ENCODE results near the gene ZNF280D. TPM values are rescaled to one million over a fixed set of nuclear protein-coding genes. Genes with fewer than 3 reads are reported as not detected.

The ZNF280D gene
- total and polyA plus RNA-seq, 4 donors = 9.3 to 88.4 (median 28.2) TPM

DNA sequence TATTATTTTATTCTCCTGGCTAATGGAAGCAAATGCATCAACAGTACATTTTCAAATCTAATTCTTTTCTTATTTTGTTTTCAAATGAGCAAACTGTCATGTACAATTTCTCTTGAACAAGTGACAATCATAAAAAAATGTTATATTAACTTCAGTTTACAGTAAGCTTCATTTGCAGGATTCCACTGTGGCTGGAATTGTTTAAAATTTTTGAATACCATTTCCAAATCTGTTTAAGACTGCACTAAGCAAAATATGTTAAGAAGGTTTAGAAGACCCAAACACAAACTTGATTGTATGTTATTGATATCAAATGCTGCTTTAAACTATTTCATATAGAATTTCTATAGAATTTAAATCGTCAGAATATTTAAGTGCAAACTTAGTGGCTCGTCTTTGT, 92.8 kb downstream of the ZNF280D start:
- DNase-seq = no peak
- no peaks in the 10 kb centered on the region for H3K27me3 ChIP-seq (ENCODE audit: control insufficient read depth in 3 of 3, insufficient read depth in 3 of 3, low read length in 2 of 3)
- TF ChIP-seq, protein P1, sequence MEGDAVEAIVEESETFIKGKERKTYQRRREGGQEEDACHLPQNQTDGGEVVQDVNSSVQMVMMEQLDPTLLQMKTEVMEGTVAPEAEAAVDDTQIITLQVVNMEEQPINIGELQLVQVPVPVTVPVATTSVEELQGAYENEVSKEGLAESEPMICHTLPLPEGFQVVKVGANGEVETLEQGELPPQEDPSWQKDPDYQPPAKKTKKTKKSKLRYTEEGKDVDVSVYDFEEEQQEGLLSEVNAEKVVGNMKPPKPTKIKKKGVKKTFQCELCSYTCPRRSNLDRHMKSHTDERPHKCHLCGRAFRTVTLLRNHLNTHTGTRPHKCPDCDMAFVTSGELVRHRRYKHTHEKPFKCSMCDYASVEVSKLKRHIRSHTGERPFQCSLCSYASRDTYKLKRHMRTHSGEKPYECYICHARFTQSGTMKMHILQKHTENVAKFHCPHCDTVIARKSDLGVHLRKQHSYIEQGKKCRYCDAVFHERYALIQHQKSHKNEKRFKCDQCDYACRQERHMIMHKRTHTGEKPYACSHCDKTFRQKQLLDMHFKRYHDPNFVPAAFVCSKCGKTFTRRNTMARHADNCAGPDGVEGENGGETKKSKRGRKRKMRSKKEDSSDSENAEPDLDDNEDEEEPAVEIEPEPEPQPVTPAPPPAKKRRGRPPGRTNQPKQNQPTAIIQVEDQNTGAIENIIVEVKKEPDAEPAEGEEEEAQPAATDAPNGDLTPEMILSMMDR (IDR thresholded peaks at IDR 0.05; ENCODE audit: control extremely low read depth, extremely low read depth) = no peak
- ATAC-seq (ENCODE audit: insufficient read depth, low FRiP score) = no peak
- no peak overlapping the region for H3K4me3 ChIP-seq
- H3K4me1 ChIP-seq (ENCODE audit: control insufficient read depth in 5 of 5, insufficient read depth in 5 of 5, low read length in 5 of 5) = no peaks in the 10 kb centered on the region
- no peak overlapping the region for H3K27ac ChIP-seq (ENCODE audit: low read depth in 1 of 2, low read length in 1 of 2)
- H3K9me3 ChIP-seq (ENCODE audit: control insufficient read depth in 4 of 4, insufficient read depth in 3 of 4, low read length in 3 of 4) = no peaks in the 10 kb centered on the region
- H3K9ac ChIP-seq (ENCODE audit: insufficient read depth in 1 of 2, low read length in 2 of 2) = no peak overlapping the region
- peaks cover 0 to 2% (median 2%) of the 10 kb centered on the region in 4 donors for H3K36me3 ChIP-seq (ENCODE audit: control insufficient read depth in 4 of 4, insufficient read depth in 4 of 4, low read length in 4 of 4)
- WGBS, 2 donors = 96 to 100% methylated on average over 2 of the region's 2 CpGs

DNA sequence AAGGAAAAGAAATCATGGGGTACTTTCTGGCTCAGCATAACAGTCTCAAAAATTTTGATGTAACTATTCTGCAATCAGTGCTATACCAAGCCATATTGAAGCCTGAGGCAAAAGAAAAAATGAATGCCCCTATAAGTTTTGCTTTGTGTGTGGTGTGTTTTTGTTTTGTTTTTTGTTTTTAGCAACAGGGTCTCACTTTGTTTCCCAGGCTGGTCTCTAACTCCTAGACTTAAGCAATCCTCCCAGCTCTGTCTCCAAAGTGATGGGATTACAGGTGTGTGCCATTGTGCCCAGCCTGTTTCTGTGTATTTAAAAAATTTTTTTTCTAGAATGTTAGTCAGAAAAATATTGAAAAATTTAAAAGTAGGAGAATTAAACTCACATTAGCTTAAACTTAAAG, 93.2 kb downstream of the ZNF280D start:
- H3K27ac ChIP-seq (ENCODE audit: low read depth in 1 of 2, low read length in 1 of 2) = no peak overlapping the region
- H3K27me3 ChIP-seq (ENCODE audit: control insufficient read depth in 3 of 3, insufficient read depth in 3 of 3, low read length in 2 of 3) = no peaks in the 10 kb centered on the region
- no peak overlapping the region for H3K4me3 ChIP-seq
- no peaks in the 10 kb centered on the region for H3K4me1 ChIP-seq (ENCODE audit: control insufficient read depth in 5 of 5, insufficient read depth in 5 of 5, low read length in 5 of 5)
- TF ChIP-seq, protein P1 (IDR thresholded peaks at IDR 0.05; ENCODE audit: control extremely low read depth, extremely low read depth) = no peak
- peaks cover 0 to 2% (median 2%) of the 10 kb centered on the region in 4 donors for H3K36me3 ChIP-seq (ENCODE audit: control insufficient read depth in 4 of 4, insufficient read depth in 4 of 4, low read length in 4 of 4)
- ATAC-seq (ENCODE audit: insufficient read depth, low FRiP score) = no peak
- H3K9ac ChIP-seq (ENCODE audit: insufficient read depth in 1 of 2, low read length in 2 of 2) = no peak overlapping the region
- DNase-seq = no peak
- no peaks in the 10 kb centered on the region for H3K9me3 ChIP-seq (ENCODE audit: control insufficient read depth in 4 of 4, insufficient read depth in 3 of 4, low read length in 3 of 4)

- WGBS, 2 donors = 89 to 90% methylated on average over 4 of the region's 4 CpGs
- H3K4me1 ChIP-seq (ENCODE audit: control insufficient read depth in 5 of 5, insufficient read depth in 5 of 5, low read length in 5 of 5) = no peaks in the 10 kb centered on the region
- no peak overlapping the region for H3K9ac ChIP-seq (ENCODE audit: insufficient read depth in 1 of 2, low read length in 2 of 2)
- peaks cover 0 to 2% (median 2%) of the 10 kb centered on the region in 4 donors for H3K36me3 ChIP-seq (ENCODE audit: control insufficient read depth in 4 of 4, insufficient read depth in 4 of 4, low read length in 4 of 4)
- H3K27me3 ChIP-seq (ENCODE audit: control insufficient read depth in 3 of 3, insufficient read depth in 3 of 3, low read length in 2 of 3) = no peaks in the 10 kb centered on the region
- DNase-seq = no peak
- ATAC-seq (ENCODE audit: insufficient read depth, low FRiP score) = no peak
- no peak overlapping the region for H3K4me3 ChIP-seq
- no peak overlapping the region for H3K27ac ChIP-seq (ENCODE audit: low read depth in 1 of 2, low read length in 1 of 2)
- TF ChIP-seq, protein P1 (IDR thresholded peaks at IDR 0.05; ENCODE audit: control extremely low read depth, extremely low read depth) = no peak
- H3K9me3 ChIP-seq (ENCODE audit: control insufficient read depth in 4 of 4, insufficient read depth in 3 of 4, low read length in 3 of 4) = no peaks in the 10 kb centered on the region
These were observed 93.7 kb downstream of the ZNF280D start for GRCh38 chr15:56639631-56640030.

- H3K4me1 ChIP-seq (ENCODE audit: control insufficient read depth in 5 of 5, insufficient read depth in 5 of 5, low read length in 5 of 5) = no peaks in the 10 kb centered on the region
- TF ChIP-seq, protein P1 (IDR thresholded peaks at IDR 0.05; ENCODE audit: control extremely low read depth, extremely low read depth) = no peak
- H3K36me3 ChIP-seq (ENCODE audit: control insufficient read depth in 4 of 4, insufficient read depth in 4 of 4, low read length in 4 of 4) = peaks cover 4 to 8% (median 5%) of the 10 kb centered on the region in 4 donors
- H3K9ac ChIP-seq (ENCODE audit: insufficient read depth in 1 of 2, low read length in 2 of 2) = no peak overlapping the region
- DNase-seq (no peak), ATAC-seq (ENCODE audit: insufficient read depth, low FRiP score) (no peak)
- no peak overlapping the region for H3K27ac ChIP-seq (ENCODE audit: low read depth in 1 of 2, low read length in 1 of 2)
- H3K9me3 ChIP-seq (ENCODE audit: control insufficient read depth in 4 of 4, insufficient read depth in 3 of 4, low read length in 3 of 4) = no peaks in the 10 kb centered on the region
- 50 to 64% methylated on average over 3 of the region's 3 CpGs for WGBS, 2 donors
- no peaks in the 10 kb centered on the region for H3K27me3 ChIP-seq (ENCODE audit: control insufficient read depth in 3 of 3, insufficient read depth in 3 of 3, low read length in 2 of 3)
- no peak overlapping the region for H3K4me3 ChIP-seq
These were observed 101.5 kb downstream of the ZNF280D start for GRCh38 chr15:56631765-56632164.
